GM03348 (cell line): ENCODE measurements around the gene IQCN.
A peak's percentile ranks its signal among the peaks of the same experiment; 100 is the strongest.

Experiments
- DNase-seq: peaks from one replicate; pipeline ENCODE4 v3.0.0; 2012; ENCODE audit warnings: low spot score

Gene IQCN, protein sequence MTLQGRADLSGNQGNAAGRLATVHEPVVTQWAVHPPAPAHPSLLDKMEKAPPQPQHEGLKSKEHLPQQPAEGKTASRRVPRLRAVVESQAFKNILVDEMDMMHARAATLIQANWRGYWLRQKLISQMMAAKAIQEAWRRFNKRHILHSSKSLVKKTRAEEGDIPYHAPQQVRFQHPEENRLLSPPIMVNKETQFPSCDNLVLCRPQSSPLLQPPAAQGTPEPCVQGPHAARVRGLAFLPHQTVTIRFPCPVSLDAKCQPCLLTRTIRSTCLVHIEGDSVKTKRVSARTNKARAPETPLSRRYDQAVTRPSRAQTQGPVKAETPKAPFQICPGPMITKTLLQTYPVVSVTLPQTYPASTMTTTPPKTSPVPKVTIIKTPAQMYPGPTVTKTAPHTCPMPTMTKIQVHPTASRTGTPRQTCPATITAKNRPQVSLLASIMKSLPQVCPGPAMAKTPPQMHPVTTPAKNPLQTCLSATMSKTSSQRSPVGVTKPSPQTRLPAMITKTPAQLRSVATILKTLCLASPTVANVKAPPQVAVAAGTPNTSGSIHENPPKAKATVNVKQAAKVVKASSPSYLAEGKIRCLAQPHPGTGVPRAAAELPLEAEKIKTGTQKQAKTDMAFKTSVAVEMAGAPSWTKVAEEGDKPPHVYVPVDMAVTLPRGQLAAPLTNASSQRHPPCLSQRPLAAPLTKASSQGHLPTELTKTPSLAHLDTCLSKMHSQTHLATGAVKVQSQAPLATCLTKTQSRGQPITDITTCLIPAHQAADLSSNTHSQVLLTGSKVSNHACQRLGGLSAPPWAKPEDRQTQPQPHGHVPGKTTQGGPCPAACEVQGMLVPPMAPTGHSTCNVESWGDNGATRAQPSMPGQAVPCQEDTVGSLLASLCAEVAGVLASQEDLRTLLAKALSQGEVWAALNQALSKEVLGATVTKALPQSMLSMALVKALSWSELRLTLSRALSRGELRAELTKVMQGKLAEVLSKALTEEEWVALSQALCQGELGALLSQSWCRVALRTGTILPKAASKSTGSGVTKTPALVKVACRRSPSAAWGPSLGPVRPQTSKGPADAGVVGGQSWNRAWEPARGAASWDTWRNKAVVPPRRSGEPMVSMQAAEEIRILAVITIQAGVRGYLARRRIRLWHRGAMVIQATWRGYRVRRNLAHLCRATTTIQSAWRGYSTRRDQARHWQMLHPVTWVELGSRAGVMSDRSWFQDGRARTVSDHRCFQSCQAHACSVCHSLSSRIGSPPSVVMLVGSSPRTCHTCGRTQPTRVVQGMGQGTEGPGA (N-terminal part only)

GRCh38 chr19:18274219-18274780 is at the start of gene IQCN:
Gene IQCN, minus strand, starts transcription at chr19:18274452. Its CDS starts 4,974 bp downstream, at chr19:18269478.
- DNase-seq: peak; percentile 41

- peak; percentile 99 for DNase-seq
These were observed 48.7 kb upstream of the IQCN start, which contains the start of gene LSM4 for GRCh38 chr19:18322759-18323460. Gene LSM4, minus strand, starts transcription at chr19:18323076. Its CDS starts 56 bp downstream, at chr19:18323020.

- peak; percentile 74 for DNase-seq
These were observed 48.1 kb upstream of the IQCN start for GRCh38 chr19:18322318-18322758.

- DNase-seq: no peak
These were observed 47.5 kb upstream of the IQCN start for GRCh38 chr19:18321734-18322102.

- DNase-seq: no peak
These were observed 46.8 kb upstream of the IQCN start for GRCh38 chr19:18320865-18321733.

DNA sequence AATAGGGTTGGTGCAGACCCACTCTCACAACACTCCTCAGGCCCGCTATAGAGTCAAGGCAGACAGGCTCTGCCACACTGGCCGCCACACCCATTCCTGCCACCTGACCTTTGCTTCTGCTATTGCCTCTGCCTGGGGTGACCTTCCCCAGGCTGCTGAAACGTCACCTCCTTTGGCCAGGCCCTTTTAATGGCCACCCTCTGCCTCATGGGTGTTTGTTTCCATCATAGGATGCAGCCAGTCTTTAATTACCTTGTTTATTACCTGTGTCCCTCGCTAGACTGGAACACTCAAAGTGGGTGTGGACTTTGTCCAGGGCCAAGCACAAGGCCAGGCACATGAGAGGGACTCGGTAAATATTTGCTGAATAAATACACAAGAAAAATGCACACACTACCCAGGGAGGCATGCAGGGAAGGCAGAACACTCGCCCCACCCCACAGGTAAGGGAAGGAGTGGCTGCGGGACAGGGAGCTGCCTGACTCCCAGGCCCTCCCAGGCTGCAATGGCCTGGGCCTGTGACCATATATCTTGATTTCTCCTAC is 45.4 kb upstream of the IQCN start:
- DNase-seq: no peak

GRCh38 chr19:18317961-18318800 is 43.9 kb upstream of the IQCN start:
- DNase-seq: peak; percentile 2

- no peak for DNase-seq
These were observed 39.1 kb upstream of the IQCN start for GRCh38 chr19:18313398-18313797.

- peak; percentile 0 for DNase-seq
These were observed 37.9 kb upstream of the IQCN start for GRCh38 chr19:18312092-18312534.

GRCh38 chr19:18311502-18312091 is 37.3 kb upstream of the IQCN start:
- DNase-seq: no peak

- no peak for DNase-seq
These were observed 36.7 kb upstream of the IQCN start for GRCh38 chr19:18310966-18311365.

DNA sequence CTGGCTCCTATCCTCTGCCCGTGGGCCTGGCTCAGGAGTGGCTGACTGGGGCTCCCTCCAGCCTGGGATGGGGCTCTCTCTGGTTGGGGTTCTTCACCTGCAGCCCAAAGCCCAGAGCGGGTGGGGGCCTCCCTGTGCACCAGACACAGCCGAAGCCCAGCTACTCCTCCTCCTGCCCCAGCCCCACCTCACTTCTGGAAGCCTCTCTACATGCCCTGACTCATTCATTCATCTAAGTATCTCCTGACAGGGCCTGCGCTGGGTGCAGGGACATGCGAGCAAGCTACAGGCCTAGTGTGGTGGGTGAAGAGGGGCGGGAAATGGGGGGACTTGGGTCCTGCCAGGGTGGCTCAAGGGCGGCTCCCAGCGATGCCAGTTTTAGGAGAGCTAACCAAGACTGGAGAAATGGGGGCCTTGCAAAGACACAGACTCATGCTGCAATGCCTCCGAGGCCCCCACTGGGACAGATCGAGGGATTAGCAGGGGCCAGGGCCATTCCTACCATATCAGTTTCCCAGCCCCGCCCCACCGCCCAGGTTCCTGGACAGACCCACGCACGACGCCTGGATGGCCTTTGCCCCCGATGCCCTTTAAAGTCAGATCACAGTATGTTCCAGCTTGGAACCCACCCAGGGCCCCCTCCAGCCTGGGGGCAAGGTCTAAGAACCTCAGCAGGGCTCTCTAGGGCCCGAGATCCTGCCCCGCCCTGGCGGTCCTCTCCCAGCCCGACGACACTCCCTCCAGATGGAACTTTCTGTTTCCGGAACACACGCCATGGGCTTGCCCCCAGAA is 36.1 kb upstream of the IQCN start:
- DNase-seq: peak; percentile 1

DNA sequence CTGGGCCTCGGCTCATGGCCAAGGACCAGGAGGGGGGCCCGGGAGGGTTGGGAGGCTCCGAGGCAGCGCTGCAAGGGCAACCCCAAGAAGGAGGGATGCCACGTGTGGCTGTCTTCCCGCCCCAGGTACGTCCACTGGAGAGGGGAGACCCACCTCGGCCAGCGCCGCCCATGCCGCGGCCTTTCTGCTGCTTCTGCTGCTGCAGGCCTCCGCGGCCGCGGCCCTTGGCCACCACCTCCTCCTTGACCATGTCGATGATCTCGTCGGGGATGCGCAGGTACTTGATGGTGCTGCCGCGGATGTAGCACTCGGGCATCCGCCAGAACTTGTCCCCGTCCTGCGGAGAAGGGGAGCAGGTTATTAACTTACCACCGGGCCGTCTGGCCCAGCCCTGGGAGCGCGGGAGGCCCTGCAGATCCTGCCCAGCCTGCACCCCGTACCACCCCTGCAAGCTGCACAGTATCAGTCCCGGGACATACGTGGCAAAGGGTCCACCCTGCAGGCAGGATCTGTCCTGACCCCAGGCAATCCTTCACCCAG is 35.3 kb upstream of the IQCN start:
- DNase-seq: peak; percentile 1

DNA sequence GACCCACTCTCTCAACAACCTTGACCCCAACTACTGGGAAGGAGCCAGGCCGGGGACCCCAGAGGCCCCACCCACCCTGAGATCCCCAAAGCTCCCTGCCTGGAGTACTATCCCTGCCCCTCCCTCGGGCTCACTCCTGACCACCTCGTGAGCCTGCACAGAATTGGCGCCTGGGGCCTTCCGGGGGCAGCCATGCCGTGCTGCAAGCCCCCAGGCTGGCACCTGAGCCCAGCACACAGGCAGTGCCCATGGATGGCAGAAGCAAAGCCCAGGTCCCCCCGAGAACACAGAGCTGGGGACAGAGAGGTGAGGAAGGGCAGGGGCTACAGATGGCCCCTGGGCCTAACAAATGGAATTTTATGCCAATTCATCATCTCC is 34.7 kb upstream of the IQCN start:
- DNase-seq: peak; percentile 1

DNA sequence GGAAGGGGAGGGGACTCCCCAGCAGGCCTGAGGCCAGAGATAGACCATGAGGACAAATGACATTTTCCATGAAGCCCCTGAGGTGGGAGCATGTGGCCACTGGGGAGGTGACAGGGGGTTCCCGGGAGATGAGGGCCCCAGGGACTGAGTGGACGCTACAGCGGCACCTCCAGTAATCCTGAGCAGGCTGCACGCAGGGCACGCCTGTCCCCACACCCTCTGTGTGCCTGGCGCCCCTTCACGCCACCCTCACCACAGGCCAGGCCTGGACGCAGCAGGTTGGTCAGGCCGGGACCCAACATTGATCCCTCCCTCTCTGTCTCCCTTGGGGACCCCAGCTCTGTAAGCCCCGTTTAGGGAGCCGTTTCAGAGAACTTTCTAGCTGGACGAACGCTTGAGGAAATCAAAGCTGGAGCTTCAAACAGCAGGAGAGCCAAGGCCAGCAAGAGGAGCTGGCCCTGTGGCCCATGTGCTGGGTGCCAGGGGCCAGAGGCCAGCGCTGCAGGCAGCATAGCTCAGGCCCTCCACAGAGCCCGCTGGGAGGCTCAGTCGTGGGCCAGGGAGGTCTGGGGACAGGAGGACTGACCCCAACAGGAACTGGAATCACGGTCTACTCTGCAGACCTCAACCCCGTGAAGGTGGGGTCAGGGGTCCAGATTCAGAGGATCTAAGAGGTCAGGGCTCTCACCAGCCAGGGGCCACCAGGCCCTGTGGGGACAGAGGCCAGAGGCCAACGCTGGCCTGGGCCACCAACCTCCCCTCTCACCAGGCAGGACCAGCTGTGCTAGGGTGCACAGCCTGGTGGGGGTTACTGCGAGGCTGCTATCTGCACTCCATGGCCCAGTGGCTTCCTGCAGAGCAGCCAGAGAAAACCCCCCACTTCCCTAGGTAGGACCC is 34.0 kb upstream of the IQCN start:
- no peak for DNase-seq

DNA sequence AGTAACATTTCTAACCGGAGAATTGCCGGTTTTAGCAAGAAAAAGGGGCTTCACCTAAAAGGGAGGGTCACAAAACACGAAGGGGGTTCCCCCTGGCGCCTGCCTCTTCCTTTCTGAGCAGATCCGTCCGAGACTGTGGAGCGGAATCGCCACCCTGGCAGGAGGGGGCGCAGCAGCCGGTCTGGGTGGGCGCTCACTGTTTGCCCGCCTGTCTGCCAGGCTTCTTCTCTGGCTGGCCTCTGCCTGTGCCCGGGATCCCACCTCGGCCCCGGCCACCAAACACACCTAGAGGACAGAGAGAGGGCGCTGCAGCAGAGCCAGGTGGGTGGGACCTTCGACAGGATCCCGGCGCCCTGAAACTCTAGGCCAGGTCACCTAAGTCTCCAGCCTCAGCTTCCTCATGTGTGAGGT is 33.0 kb upstream of the IQCN start:
- DNase-seq: no peak
